WERI-Rb-1 (cell line): ENCODE results near the gene RANBP17.

Source experiments
- DNase-seq: peaks from one replicate; pipeline ENCODE4 v3.0.0-alpha.2; 2020
- H3K27ac ChIP-seq: fragments of 250-450 bp; sonication (Bioruptor Pico); 2 replicates; pipeline ENCODE4 v1.5.1; 2020; ENCODE audit warnings: mild to moderate bottlenecking, moderate library complexity
- H3K27me3 ChIP-seq: fragments of 250-450 bp; sonication (Bioruptor Pico); 2 replicates; pipeline ENCODE4 v1.5.1; 2021; ENCODE audit warnings: mild to moderate bottlenecking, low read depth, moderate library complexity; ENCODE audit not compliant: insufficient read depth, severe bottlenecking
- H3K36me3 ChIP-seq: fragments of 250-450 bp; sonication (Bioruptor Pico); 2 replicates; pipeline ENCODE4 v1.5.1; 2020; ENCODE audit warnings: mild to moderate bottlenecking, moderate library complexity
- H3K4me3 ChIP-seq: 2 replicates; pipeline ENCODE4 v1.5.1; 2011; ENCODE audit warnings: low read depth, mild to moderate bottlenecking, control low read depth, low read length
- H3K9me3 ChIP-seq: fragments of 250-450 bp; sonication (Bioruptor Pico); 2 replicates; pipeline ENCODE4 v1.5.1; 2021; ENCODE audit warnings: mild to moderate bottlenecking, moderate library complexity; ENCODE audit not compliant: severe bottlenecking
- CTCF ChIP-seq: IDR thresholded peaks from 2 replicates; pipeline ENCODE4 v1.5.1; 2011; ENCODE audit warnings: low read depth, mild to moderate bottlenecking, control low read depth, inconsistent platforms, low read length

Gene RANBP17

GRCh38 chr5:171143926-171144325 lies 282.1 kb downstream of the RANBP17 start:
- TF ChIP-seq CTCF, result no peak
- Histone ChIP-seq H3K36me3 (no peaks in the 10 kb centered on the region), H3K27ac (no peak overlapping the region), H3K27me3 (no peaks in the 10 kb centered on the region), H3K9me3 (no peaks in the 10 kb centered on the region), H3K4me3 (no peak overlapping the region)
- DNase-seq, result no peak

GRCh38 chr5:171149333-171149732 lies 287.5 kb downstream of the RANBP17 start:
- Histone ChIP-seq H3K4me3 (no peak overlapping the region), H3K9me3 (no peaks in the 10 kb centered on the region), H3K36me3 (no peaks in the 10 kb centered on the region), H3K27ac (no peak overlapping the region), H3K27me3 (no peaks in the 10 kb centered on the region)
- TF ChIP-seq CTCF, result no peak
- no peak for DNase-seq

GRCh38 chr5:171149772-171150171 lies 288.0 kb downstream of the RANBP17 start:
- no peaks in the 10 kb centered on the region for H3K36me3 ChIP-seq
- TF ChIP-seq CTCF, result no peak
- no peak overlapping the region for H3K4me3 ChIP-seq
- H3K9me3 ChIP-seq, result no peaks in the 10 kb centered on the region
- no peak for DNase-seq
- H3K27ac ChIP-seq, result no peak overlapping the region
- H3K27me3 ChIP-seq, result no peaks in the 10 kb centered on the region

- no peak for DNase-seq
- Histone ChIP-seq H3K36me3 (no peaks in the 10 kb centered on the region), H3K27ac (no peak overlapping the region), H3K4me3 (no peak overlapping the region), H3K27me3 (no peaks in the 10 kb centered on the region), H3K9me3 (no peaks in the 10 kb centered on the region)
- TF ChIP-seq CTCF, result peak; percentile 28
Observed at GRCh38 chr5:171152382-171152781, 290.6 kb downstream of the RANBP17 start.

- Histone ChIP-seq H3K27ac (no peak overlapping the region), H3K9me3 (no peaks in the 10 kb centered on the region), H3K27me3 (no peaks in the 10 kb centered on the region), H3K4me3 (no peak overlapping the region), H3K36me3 (no peaks in the 10 kb centered on the region)
- no peak for TF ChIP-seq CTCF
- no peak for DNase-seq
Observed at GRCh38 chr5:171155621-171156020, 293.8 kb downstream of the RANBP17 start.

- Histone ChIP-seq H3K36me3 (no peaks in the 10 kb centered on the region), H3K4me3 (no peak overlapping the region), H3K27me3 (no peaks in the 10 kb centered on the region), H3K27ac (no peak overlapping the region), H3K9me3 (no peaks in the 10 kb centered on the region)
- TF ChIP-seq CTCF, result no peak
- DNase-seq, result no peak
Observed at GRCh38 chr5:171157276-171157675, 295.5 kb downstream of the RANBP17 start.
